NOMO-1 treated with DMSO at 0.1 percent for 48 hours (cell line): ENCODE results near the gene SEMA3E.

ENCODE experiments used
- DNase-seq: peaks from one replicate; lab custom pipeline; 2025; ENCODE audit not compliant: unreplicated experiment; lab: John Stamatoyannopoulos, UW

SEMA3E gene

GRCh38 chr7:83643012-83643411, 5.9 kb downstream of the SEMA3E start:
- DNase-seq = no peak

DNA sequence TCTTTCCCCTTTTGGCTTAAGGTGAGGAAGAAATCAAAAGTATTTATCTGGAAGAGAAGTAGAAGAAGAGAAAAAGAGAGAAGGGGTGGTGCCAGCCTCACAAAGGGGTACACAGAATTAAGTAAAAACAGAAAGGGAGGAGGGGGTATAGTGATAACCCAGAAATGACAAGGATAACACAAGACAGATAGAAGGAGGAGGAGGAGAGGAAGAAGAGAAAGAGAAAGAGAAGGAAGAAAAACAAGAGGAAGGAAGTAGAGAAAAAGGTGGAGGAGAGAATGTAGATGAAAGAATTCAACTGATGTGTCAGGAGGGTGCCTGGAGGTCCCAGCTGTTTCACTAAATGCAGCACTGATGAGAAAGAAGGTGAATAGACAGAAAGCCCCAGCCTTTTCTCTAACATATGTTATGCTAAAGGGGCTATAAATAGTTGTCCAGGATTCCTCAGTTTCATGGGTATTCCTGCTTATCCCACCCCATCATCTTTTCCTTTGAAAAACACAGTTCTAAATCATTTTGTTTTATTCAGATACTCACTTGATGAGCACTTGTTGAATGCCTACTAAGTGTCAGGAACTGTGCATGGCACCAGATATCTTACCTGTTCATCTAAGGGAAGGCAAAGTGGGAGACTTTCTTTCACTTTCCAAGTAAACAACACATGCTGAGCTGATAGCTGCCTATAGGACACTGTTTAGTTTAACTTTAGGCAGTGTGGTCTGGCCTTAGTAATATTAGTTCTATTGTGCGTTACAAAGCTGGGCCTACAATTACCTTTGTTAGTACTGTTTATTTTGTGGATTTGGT, 8.0 kb downstream of the SEMA3E start:
- DNase-seq = no peak

- no peak for DNase-seq
Observed at GRCh38 chr7:83640240-83640639, 8.7 kb downstream of the SEMA3E start.

GRCh38 chr7:83633516-83633915, 15.4 kb downstream of the SEMA3E start:
- no peak for DNase-seq

GRCh38 chr7:83629117-83629880, 19.6 kb downstream of the SEMA3E start:
- no peak for DNase-seq

- peak; percentile 22 for DNase-seq
Observed at GRCh38 chr7:83617858-83618257, 31.1 kb downstream of the SEMA3E start.

GRCh38 chr7:83614112-83614511, 34.8 kb downstream of the SEMA3E start:
- DNase-seq = no peak

DNA sequence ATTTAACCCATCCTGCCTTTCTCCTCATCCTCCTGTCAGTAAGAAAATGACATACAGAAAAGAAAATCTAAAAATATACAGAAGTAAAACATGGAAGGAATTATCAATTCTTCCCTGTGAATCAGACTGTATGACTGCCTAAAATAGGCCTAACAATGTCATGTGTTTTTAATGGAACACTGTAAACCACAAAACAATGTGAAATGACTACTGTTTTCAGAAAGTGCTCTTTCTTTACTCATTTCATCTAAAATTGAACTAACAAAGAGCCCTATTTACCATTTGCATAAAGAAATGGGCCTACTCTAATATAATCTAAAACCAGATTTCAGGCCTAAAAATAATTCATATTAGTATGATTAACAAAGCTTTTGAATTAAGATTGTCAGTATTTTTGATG, 35.7 kb downstream of the SEMA3E start:
- DNase-seq = no peak

DNA sequence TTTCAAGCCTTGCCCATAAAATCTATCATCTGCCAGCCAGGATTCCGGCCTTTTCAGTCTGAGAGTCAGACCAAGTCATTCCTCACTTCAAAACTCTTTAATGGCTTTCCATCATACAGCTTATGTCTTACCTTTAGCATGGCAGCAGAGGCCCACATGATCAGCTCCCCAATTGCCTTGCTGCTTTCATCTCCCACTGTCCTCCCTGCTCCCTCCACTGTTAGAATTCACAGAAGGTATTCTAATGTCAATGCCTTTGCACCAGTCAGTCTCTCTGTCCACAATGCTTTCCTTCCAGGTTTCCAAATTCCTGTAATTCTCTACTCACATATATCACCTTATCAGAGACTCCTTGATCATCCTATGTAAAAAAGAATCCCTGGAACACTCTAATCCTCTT, 37.2 kb downstream of the SEMA3E start:
- no peak for DNase-seq

DNA sequence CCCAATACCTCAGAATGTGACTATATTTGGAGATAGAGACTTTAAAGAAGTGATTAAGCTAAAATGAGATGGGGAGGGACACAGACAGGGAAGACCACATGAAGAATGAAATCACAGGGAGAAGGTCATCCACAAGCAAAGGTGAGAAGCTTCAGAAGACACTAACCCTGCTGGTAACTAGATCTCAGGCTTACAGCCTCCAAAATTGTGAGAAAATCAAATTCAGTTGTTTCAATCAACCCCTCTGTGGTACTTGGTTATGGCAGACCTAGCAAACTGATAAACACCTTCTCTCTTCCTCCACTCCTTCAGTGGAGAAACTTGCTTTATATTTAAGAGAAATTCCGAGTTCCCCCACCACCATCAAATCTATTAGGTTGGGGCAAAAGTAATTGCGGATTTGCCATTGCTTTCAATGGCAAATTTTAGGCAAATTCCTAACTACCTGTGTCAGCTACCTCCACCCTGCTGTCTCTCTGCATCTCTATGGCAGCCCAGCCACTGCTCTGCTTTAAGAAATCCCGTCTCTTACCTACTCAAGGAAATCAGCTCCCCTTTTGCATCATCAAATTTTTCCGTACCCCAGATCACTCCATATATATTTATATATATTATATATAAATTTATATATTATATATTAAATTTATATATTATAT, 38.2 kb downstream of the SEMA3E start:
- no peak for DNase-seq

DNA sequence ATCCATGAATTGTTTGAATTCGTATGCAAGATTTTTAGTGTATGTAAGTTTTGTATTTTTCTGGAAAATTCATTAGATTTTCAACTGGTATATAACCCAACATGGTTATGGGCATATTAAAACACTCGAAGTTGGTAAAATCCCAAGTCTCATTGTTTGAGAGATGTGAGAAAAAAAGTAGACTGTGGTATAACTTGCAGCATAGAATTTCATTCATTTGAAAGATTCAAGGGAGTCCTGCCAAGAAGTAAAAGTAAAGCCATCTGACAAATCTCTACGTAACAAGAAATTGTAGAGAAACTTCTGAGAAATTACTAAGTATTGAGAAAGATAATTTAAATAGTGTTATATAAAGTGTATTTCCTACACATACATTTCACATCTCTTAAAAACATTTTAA, 40.2 kb downstream of the SEMA3E start:
- DNase-seq = no peak

GRCh38 chr7:83603649-83604048, 45.3 kb downstream of the SEMA3E start:
- DNase-seq = no peak

DNA sequence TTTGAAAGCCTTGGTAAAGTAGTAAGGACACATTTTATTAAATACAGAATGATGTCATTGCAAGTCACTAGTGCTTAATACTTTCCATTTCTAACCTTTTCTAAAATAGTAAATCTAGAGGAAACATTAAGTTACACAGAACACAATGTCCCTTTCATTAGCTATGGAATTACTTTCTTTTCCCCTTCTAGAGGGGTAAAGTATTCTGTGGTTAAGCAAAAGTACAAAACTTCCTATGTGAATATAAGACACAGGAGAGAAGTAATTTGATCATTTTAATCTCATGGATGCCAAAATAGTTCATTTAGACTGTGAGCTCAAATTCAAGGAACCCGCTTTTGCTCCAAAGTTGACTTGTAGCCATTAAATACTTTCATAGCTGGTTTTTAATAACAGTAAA, 49.8 kb downstream of the SEMA3E start:
- DNase-seq = no peak

DNA sequence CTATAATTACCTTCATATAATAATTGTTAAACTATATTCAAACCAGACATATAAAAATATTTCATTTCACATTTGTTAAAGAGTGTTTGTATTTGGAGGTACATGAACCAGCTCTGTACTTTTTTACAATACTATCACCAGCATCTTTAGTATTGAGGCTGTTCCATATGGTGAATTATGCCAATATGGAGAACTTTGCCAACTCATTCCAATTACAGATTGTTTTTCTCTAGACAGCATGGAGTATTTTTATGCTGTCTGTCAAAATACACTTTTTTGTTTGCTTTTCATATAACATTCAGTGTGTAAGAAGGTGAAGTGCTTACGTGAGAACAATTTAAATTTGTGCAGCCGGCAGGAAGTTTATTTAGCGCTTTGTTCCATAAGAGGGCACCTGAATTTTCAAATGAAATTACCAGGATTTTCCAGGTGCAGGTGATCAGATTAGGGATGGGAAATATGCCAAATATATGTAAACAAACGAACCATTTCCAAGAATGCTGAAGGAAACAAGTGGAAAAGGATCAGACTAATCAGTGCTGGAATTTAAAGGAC, 54.9 kb downstream of the SEMA3E start:
- DNase-seq = no peak

DNA sequence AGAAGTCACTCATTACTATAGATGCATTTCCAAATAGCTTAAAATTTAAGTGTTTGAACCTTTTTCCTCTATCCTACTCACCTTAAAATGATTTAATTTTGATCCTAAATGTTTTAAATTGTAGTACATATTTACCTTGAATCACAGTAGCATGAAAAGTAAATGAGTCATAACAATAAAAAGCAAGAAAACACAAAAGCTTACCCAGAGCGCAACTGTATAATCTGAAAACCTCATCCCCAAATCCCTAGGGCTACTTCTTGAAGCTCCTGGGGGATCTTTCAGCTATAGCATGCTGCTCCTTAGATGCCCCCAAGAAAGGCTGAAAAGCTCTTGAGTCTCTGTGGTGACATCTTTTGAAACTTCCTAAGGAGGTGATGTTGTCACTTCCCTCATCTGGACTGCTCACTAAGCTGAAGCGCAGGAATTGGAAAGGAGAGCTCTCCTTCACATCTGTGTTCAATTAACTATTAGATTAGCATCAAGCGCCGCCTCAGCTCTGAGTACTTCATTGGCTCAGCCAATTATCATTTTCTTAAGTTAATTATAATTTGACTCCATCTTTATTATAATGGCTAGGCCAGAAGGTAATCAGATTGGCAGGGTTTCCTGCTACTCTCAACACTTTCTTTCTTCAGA, 60.2 kb downstream of the SEMA3E start:
- DNase-seq = no peak

- no peak for DNase-seq
Observed at GRCh38 chr7:83586281-83586680, 62.7 kb downstream of the SEMA3E start.

GRCh38 chr7:83581667-83582435, 67.1 kb downstream of the SEMA3E start:
- DNase-seq = no peak

DNA sequence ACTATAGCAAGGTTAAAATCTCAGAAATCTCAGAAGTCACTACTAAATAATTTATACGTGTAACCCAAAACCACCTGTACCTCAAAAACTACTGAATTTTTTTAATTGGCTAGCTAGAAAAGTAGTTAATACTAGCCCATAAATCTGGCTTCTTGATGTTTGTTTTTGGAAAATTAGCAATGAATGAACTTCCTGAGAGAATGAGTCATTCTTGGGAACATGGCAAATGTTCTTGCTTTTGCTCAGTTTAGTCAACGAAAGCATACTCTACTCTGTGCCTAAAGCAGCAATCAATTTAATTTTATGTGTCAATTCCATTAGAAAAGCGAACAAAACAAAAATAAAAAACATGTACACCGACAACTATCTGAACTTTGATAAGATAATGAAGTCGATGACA, 69.2 kb downstream of the SEMA3E start:
- no peak for DNase-seq

DNA sequence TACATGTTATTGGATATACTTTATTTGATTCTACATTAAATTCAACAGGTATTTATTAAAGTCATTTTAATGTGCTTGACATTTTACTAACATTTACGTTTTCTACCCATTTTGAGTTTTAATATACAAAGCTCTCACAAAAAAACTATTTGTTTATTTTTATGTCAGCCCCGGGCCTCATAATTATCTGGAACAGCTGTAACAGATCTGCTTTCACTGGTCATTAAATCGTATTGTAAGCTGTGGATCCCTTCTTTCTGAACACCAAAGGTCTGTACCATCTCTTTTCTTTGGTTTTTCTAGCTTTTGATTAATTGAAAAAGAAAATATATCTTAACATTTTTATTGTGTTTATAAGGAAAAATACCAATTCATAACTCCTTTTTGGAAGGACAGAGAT, 73.5 kb downstream of the SEMA3E start:
- DNase-seq = no peak

DNA sequence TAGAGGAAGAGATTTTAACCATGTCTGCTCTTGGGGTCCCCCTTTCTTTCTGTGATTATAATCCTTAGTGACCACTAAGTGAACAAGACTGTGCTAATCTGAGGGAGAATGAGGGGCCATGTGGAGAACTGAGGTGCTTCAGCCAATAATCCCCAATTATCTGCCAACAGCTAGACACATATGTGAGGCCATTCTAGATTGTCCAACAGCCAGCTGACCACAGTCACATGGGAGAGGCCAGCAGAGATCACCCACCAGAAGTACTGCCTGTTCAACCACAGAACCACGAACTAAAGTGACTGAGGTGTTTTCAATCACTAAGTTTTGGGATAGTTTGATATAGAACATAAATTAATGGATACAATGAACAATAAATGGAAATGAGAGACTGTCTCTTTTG, 74.3 kb downstream of the SEMA3E start:
- no peak for DNase-seq
